ENCODE data around the gene OSER1. TPM values are rescaled to one million over a fixed set of nuclear protein-coding genes. Genes with fewer than 3 reads are reported as not detected.

The OSER1 gene
- total RNA-seq, 1 donor from 2014 or later: 29.6 TPM

GRCh38 chr20:44253528-44253927 lies 43.0 kb upstream of the OSER1 start:
- Histone ChIP-seq H3K4me3 (no peak overlapping the region), H3K27ac (no peak overlapping the region), H3K4me1 (no peaks in the 10 kb centered on the region), H3K36me3 (no peaks in the 10 kb centered on the region), H3K9me3 (no peaks in the 10 kb centered on the region), H3K27me3 (no peaks in the 10 kb centered on the region)
- intact Hi-C loops (cut with DNase I): no loop called here
- DNase-seq (no peak), ATAC-seq (no peak)
- TF ChIP-seq, protein P1, sequence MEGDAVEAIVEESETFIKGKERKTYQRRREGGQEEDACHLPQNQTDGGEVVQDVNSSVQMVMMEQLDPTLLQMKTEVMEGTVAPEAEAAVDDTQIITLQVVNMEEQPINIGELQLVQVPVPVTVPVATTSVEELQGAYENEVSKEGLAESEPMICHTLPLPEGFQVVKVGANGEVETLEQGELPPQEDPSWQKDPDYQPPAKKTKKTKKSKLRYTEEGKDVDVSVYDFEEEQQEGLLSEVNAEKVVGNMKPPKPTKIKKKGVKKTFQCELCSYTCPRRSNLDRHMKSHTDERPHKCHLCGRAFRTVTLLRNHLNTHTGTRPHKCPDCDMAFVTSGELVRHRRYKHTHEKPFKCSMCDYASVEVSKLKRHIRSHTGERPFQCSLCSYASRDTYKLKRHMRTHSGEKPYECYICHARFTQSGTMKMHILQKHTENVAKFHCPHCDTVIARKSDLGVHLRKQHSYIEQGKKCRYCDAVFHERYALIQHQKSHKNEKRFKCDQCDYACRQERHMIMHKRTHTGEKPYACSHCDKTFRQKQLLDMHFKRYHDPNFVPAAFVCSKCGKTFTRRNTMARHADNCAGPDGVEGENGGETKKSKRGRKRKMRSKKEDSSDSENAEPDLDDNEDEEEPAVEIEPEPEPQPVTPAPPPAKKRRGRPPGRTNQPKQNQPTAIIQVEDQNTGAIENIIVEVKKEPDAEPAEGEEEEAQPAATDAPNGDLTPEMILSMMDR (IDR thresholded peaks at IDR 0.05): no peak

GRCh38 chr20:44251284-44251683 lies 40.7 kb upstream of the OSER1 start:
- no peak for DNase-seq
- peaks cover 4% of the 10 kb centered on the region for H3K4me1 ChIP-seq
- no peak overlapping the region for H3K27ac ChIP-seq
- intact Hi-C loops (cut with DNase I): no loop called here
- TF ChIP-seq, protein P1 (IDR thresholded peaks at IDR 0.05): no peak
- no peaks in the 10 kb centered on the region for H3K36me3 ChIP-seq
- no peak overlapping the region for H3K4me3 ChIP-seq
- peaks cover 12% of the 10 kb centered on the region for H3K27me3 ChIP-seq
- H3K9me3 ChIP-seq: no peaks in the 10 kb centered on the region
- no peak for ATAC-seq

- H3K4me1 ChIP-seq: peaks cover 4% of the 10 kb centered on the region
- H3K9me3 ChIP-seq: no peaks in the 10 kb centered on the region
- no peak for DNase-seq
- H3K27ac ChIP-seq: no peak overlapping the region
- no peaks in the 10 kb centered on the region for H3K36me3 ChIP-seq
- TF ChIP-seq, protein P1 (IDR thresholded peaks at IDR 0.05): no peak
- H3K4me3 ChIP-seq: no peak overlapping the region
- peaks cover 12% of the 10 kb centered on the region for H3K27me3 ChIP-seq
- intact Hi-C loops (cut with DNase I): no loop called here
- no peak for ATAC-seq
Observed at GRCh38 chr20:44248410-44248759, 37.8 kb upstream of the OSER1 start.

GRCh38 chr20:44247586-44248409 lies 37.2 kb upstream of the OSER1 start:
- no peaks in the 10 kb centered on the region for H3K36me3 ChIP-seq
- DNase-seq: no peak
- peaks cover 12% of the 10 kb centered on the region for H3K27me3 ChIP-seq
- peak; percentile 55 for ATAC-seq
- TF ChIP-seq, protein P1 (IDR thresholded peaks at IDR 0.05): peak; percentile 17
- H3K9me3 ChIP-seq: no peaks in the 10 kb centered on the region
- intact Hi-C loops (cut with DNase I): no loop called here
- H3K4me3 ChIP-seq: no peak overlapping the region
- peaks cover 4% of the 10 kb centered on the region for H3K4me1 ChIP-seq
- H3K27ac ChIP-seq: no peak overlapping the region

DNA sequence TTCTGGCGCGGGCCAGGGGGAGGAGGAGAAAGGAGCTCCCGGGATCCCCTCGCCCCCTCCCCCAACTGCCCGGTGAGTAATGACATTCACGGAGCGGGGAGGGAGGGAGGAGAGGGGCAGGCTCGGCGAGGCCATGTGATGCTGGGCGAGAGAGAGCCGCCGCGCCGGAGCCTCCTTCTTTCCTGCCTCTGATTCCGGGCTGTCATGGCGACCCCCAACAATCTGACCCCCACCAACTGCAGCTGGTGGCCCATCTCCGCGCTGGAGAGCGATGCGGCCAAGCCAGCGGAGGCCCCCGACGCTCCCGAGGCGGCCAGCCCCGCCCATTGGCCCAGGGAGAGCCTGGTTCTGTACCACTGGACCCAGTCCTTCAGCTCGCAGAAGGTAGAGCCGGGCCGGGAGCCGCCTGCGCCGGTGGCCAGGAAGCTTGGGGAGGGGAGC lies 36.6 kb upstream of the OSER1 start, which contains the start of gene GDAP1L1:
GDAP1L1 (plus strand) TSS at position 178 of the 441 bp plus-strand sequence; CDS start at position 205, 27 bp downstream.
- Histone ChIP-seq H3K27me3 (peaks cover 12% of the 10 kb centered on the region), H3K27ac (no peak within 1 kb of the TSS), H3K4me3 (no peak within 1 kb of the TSS), H3K4me1 (peaks cover 4% of the 10 kb centered on the region), H3K9me3 (no peaks in the 10 kb centered on the region), H3K36me3 (no peaks in the 10 kb centered on the region)
- TF ChIP-seq, protein P1 (IDR thresholded peaks at IDR 0.05): no peak
- intact Hi-C loops (cut with DNase I): no loop called here
- ATAC-seq (peak; percentile 22), DNase-seq (no peak)
